SK-N-SH (cell line): ENCODE results near the gene FMNL2. TPM values are rescaled to one million over a fixed set of nuclear protein-coding genes. Genes with fewer than 3 reads are reported as not detected.

ENCODE experiments used
- CTCF ChIA-PET: fragments of 300-600, 350-600 bp; formaldehyde crosslinking; extraction: SDS; loops from one replicate; lab custom pipeline; 2021; lab: Yijun Ruan, JAX
- POLR2A ChIA-PET: fragments of 350-600 bp; sonication (Branson Sonifier 250); formaldehyde crosslinking; extraction: SDS; loops from one replicate; lab custom pipeline; 2020; ENCODE audit warnings: antibody characterized with exemption, inconsistent platforms; lab: Yijun Ruan, JAX
- DNase-seq: peaks from one replicate; pipeline ENCODE4 v3.0.0; 2012
- H2AFZ ChIP-seq: fragments of 200-600 bp; sonication (generic); 2 replicates; pipeline ENCODE4 v1.8.1; 2016; ENCODE audit warnings: antibody characterized with exemption, mild to moderate bottlenecking, low read depth
- H3F3A ChIP-seq: fragments of 200-600 bp; sonication (generic); replicated peaks from 2 replicates; pipeline ENCODE3; 2016; ENCODE audit warnings: antibody characterized with exemption, mild to moderate bottlenecking; ENCODE audit not compliant: insufficient read depth
- H3K27ac ChIP-seq, 2 experiments: fragments of 200-500 bp in 1 of 2; fragments of 200-600 bp in 1 of 2; sonication (Bioruptor generic) in 1 of 2; sonication (generic), shearing (Covaris generic) in 1 of 2; 2 replicates each; pipeline versions ENCODE4 v1.5.1 to v1.6.1; 2014 to 2016; ENCODE audit warnings: low read depth in 2 of 2, inconsistent platforms in 1 of 2, low read length in 1 of 2, mild to moderate bottlenecking in 1 of 2, mixed read lengths in 1 of 2
- H3K27me3 ChIP-seq: fragments of 200-600 bp; sonication (generic), shearing (Covaris generic); 2 replicates; pipeline ENCODE4 v1.6.1; 2016; ENCODE audit warnings: mixed run types; ENCODE audit not compliant: insufficient read depth
- H3K36me3 ChIP-seq, 2 experiments: fragments of 200-500 bp in 1 of 2; fragments of 200-600 bp in 1 of 2; sonication (Bioruptor generic) in 1 of 2; sonication (generic) in 1 of 2; replicated peaks in 1 of 2; 2 replicates each; pipeline versions ENCODE3 to v1.5.1; 2014 to 2016; ENCODE audit warnings: low read length in 1 of 2, mild to moderate bottlenecking in 1 of 2; ENCODE audit not compliant: insufficient read depth in 2 of 2, control insufficient read depth in 1 of 2
- H3K4me1 ChIP-seq, 2 experiments: fragments of 200-500 bp in 1 of 2; fragments of 200-600 bp in 1 of 2; sonication (Bioruptor generic) in 1 of 2; sonication (generic), shearing (Covaris generic) in 1 of 2; 2 replicates each; pipeline versions ENCODE4 v1.5.1 to v1.6.1; 2014 to 2016; ENCODE audit warnings: low read depth in 1 of 2, low read length in 1 of 2, mixed run types in 1 of 2; ENCODE audit not compliant: insufficient read depth in 2 of 2, control insufficient read depth in 1 of 2
- H3K4me2 ChIP-seq: fragments of 200-600 bp; sonication (generic), shearing (Covaris generic); 2 replicates; pipeline ENCODE4 v1.6.1; 2017; ENCODE audit warnings: mixed run types
- H3K4me3 ChIP-seq, 2 experiments: fragments of 200-500 bp in 1 of 2; fragments of 200-600 bp in 1 of 2; sonication (Bioruptor generic) in 1 of 2; sonication (generic), shearing (Covaris generic) in 1 of 2; 2 replicates each; pipeline versions ENCODE4 v1.5.1 to v1.8.1; 2014 to 2016; ENCODE audit warnings: low read depth in 2 of 2, inconsistent platforms in 1 of 2, low read length in 1 of 2, mild to moderate bottlenecking in 1 of 2, mixed read lengths in 1 of 2, moderate library complexity in 1 of 2
- H3K79me2 ChIP-seq: fragments of 200-600 bp; sonication (generic); 2 replicates; pipeline ENCODE4 v1.8.1; 2017; ENCODE audit warnings: mild to moderate bottlenecking; ENCODE audit not compliant: insufficient read depth
- H3K9ac ChIP-seq: fragments of 200-600 bp; sonication (generic); 2 replicates; pipeline ENCODE4 v1.6.1; 2017; ENCODE audit warnings: mixed run types
- H3K9me2 ChIP-seq: fragments of 200-600 bp; sonication (generic); 2 replicates; pipeline ENCODE4 v1.6.1; 2017; ENCODE audit warnings: mixed run types
- H3K9me3 ChIP-seq: fragments of 200-600 bp; sonication (generic); 2 replicates; pipeline ENCODE4 v1.6.1; 2017; ENCODE audit warnings: mixed run types, mild to moderate bottlenecking, moderate library complexity
- H4K20me1 ChIP-seq: fragments of 200-600 bp; sonication (generic); 2 replicates; pipeline ENCODE4 v1.6.1; 2017; ENCODE audit warnings: mild to moderate bottlenecking, mixed run types; ENCODE audit not compliant: insufficient read depth
- EZH2phosphoT487 ChIP-seq: fragments of 200-600 bp; sonication (generic); IDR thresholded peaks from 2 replicates; pipeline ENCODE4 v1.6.1; 2017; ENCODE audit warnings: low read depth, mixed run types, mild to moderate bottlenecking, antibody characterized with exemption, moderate library complexity, borderline replicate concordance
- GATA2 ChIP-seq: sonication (generic); formaldehyde crosslinking; IDR thresholded peaks from 2 replicates; pipeline ENCODE4 v1.5.0; 2020; ENCODE audit warnings: mild to moderate bottlenecking, missing genetic modification reagents
- JUND ChIP-seq: IDR thresholded peaks from 2 replicates; pipeline ENCODE4 v1.4.0; 2012
- MEF2A ChIP-seq: IDR thresholded peaks from 2 replicates; pipeline ENCODE4 v1.4.0; 2012; ENCODE audit warnings: low read depth, borderline replicate concordance
- NFIC ChIP-seq: IDR thresholded peaks from 2 replicates; pipeline ENCODE4 v1.4.0; 2012; ENCODE audit warnings: borderline replicate concordance
- RFX5 ChIP-seq: IDR thresholded peaks from 2 replicates; pipeline ENCODE4 v1.6.1; 2012; ENCODE audit warnings: mild to moderate bottlenecking, improper control_type of control experiment, low read length
- RXRA ChIP-seq: IDR thresholded peaks from 2 replicates; pipeline ENCODE4 v1.4.0; 2012; ENCODE audit warnings: low read depth, mild to moderate bottlenecking, borderline replicate concordance
- SMC3 ChIP-seq: IDR thresholded peaks from 2 replicates; pipeline ENCODE4 v1.6.1; 2012; ENCODE audit warnings: low read depth, low read length, improper control_type of control experiment
- TAF1 ChIP-seq: IDR thresholded peaks from 2 replicates; pipeline ENCODE4 v1.6.1; 2012; ENCODE audit warnings: low read depth, mild to moderate bottlenecking, low read length, moderate library complexity, borderline replicate concordance
- YY1 ChIP-seq: IDR thresholded peaks from 2 replicates; pipeline ENCODE4 v1.4.0; 2012; ENCODE audit warnings: low read depth, mild to moderate bottlenecking
- WGBS: methylation state at CpG from one replicate; pipeline ENCODE4 v1.1.6; 2017; ENCODE audit warnings: low lambda C conversion rate; 5-methylcytosine and 5-hydroxymethylcytosine counted together
- polyA plus RNA-seq, 3 experiments: library from polyadenylated mRNA; depleted of rRNA; stranded (reverse); fragments of >200 nt; gene quantifications; 2 replicates each; pipeline ENCODE4 v1.2.3, GENCODE V29; 2012
- TF ChIP-seq, protein P1 (sequence below): fragments of 150-350 bp; IDR thresholded peaks from 2 replicates; pipeline ENCODE4 v1.6.1; 2017; ENCODE audit warnings: antibody characterized with exemption, low read length, low read depth, borderline replicate concordance
- TF ChIP-seq, protein P2 (sequence below): IDR thresholded peaks from 2 replicates; pipeline ENCODE4 v1.4.0; 2012; ENCODE audit warnings: low read depth
- TF ChIP-seq, protein P3 (sequence below): fragments of 200-600 bp; sonication (generic); IDR thresholded peaks from 2 replicates; pipeline ENCODE4 v1.6.1; 2017; ENCODE audit warnings: antibody characterized with exemption, mild to moderate bottlenecking, moderate library complexity
- TF ChIP-seq, protein P4 (sequence below): IDR thresholded peaks from 2 replicates; pipeline ENCODE4; 2012

Gene FMNL2
- polyA plus RNA-seq, 1 of the 3 experiments (the other 2 are of a cell fraction), result 14.5 TPM

DNA sequence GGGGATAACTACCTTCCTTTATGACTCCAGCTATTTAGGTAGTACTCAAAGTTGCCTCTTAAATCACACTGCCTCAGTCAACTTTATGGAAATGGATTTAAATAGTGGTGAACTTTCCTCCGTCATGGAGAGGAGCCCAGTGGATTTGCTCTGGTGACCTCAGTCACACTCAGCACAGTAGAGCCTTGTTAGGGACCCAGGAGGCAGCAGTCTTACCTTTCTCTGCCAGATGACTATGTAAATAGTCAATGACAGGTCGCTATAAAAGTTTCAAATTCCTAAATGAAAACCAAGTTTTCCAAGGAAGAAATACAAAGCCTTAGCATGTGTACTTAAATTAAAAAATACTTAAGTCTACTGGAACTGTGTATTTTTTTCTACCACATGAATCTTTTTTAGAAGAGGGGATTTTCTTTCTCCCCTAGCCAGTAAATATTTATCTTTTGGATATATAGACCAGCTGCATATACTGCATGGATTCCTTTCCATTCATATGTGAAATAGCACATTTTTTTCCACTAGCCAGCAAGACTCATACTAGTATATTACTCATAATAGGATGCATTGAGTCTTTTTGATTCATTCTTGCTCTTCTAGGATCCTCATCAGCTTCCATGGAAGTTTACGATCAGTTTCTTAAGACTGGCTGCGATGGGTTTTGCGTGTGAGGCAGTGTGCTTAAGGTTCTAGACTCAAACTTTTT is 147.1 kb downstream of the FMNL2 start:
- Histone ChIP-seq H3K27ac (no peak overlapping the region), H4K20me1 (0 out of 2 replicates have a peak, but pooled peaks cover 5% of the 10 kb centered on the region), H3K9ac (no peak overlapping the region), H3K36me3 (no peaks in the 10 kb centered on the region), H3F3A (no peaks in the 10 kb centered on the region), H3K27me3 (no peaks in the 10 kb centered on the region), H2AFZ (no peak overlapping the region), H3K79me2 (peaks cover 10% of the 10 kb centered on the region; the same call in 1 of the 2 replicates), H3K9me3 (no peaks in the 10 kb centered on the region), H3K9me2 (no peaks in the 10 kb centered on the region), H3K4me3 (no peak overlapping the region), H3K4me2 (no peak overlapping the region), H3K4me1 (peaks cover 0 to 10% of the 10 kb centered on the region in 2 experiments; a peak in 2 of 4 replicates)
- TF ChIP-seq, protein P1, sequence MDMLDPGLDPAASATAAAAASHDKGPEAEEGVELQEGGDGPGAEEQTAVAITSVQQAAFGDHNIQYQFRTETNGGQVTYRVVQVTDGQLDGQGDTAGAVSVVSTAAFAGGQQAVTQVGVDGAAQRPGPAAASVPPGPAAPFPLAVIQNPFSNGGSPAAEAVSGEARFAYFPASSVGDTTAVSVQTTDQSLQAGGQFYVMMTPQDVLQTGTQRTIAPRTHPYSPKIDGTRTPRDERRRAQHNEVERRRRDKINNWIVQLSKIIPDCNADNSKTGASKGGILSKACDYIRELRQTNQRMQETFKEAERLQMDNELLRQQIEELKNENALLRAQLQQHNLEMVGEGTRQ, result no peak
- no peak for TF ChIP-seq MEF2A
- no peak for TF ChIP-seq JUND
- TF ChIP-seq, protein P2, sequence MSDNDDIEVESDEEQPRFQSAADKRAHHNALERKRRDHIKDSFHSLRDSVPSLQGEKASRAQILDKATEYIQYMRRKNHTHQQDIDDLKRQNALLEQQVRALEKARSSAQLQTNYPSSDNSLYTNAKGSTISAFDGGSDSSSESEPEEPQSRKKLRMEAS, result no peak
- TF ChIP-seq, protein P3, sequence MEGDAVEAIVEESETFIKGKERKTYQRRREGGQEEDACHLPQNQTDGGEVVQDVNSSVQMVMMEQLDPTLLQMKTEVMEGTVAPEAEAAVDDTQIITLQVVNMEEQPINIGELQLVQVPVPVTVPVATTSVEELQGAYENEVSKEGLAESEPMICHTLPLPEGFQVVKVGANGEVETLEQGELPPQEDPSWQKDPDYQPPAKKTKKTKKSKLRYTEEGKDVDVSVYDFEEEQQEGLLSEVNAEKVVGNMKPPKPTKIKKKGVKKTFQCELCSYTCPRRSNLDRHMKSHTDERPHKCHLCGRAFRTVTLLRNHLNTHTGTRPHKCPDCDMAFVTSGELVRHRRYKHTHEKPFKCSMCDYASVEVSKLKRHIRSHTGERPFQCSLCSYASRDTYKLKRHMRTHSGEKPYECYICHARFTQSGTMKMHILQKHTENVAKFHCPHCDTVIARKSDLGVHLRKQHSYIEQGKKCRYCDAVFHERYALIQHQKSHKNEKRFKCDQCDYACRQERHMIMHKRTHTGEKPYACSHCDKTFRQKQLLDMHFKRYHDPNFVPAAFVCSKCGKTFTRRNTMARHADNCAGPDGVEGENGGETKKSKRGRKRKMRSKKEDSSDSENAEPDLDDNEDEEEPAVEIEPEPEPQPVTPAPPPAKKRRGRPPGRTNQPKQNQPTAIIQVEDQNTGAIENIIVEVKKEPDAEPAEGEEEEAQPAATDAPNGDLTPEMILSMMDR, result no peak
- no peak for TF ChIP-seq TAF1
- no peak for TF ChIP-seq EZH2phosphoT487
- no peak for TF ChIP-seq SMC3
- WGBS, result 95% methylated on average over 5 of the region's 5 CpGs
- CTCF ChIA-PET, result interaction anchor here (0.8 to 2.3 kb wide), 2 partner anchors 10 to 19 kb away, joined by 3 to 5 read pairs; no protein-coding TSS in a partner anchor
- POLR2A ChIA-PET, result no interaction called here
- DNase-seq, result no peak

DNA sequence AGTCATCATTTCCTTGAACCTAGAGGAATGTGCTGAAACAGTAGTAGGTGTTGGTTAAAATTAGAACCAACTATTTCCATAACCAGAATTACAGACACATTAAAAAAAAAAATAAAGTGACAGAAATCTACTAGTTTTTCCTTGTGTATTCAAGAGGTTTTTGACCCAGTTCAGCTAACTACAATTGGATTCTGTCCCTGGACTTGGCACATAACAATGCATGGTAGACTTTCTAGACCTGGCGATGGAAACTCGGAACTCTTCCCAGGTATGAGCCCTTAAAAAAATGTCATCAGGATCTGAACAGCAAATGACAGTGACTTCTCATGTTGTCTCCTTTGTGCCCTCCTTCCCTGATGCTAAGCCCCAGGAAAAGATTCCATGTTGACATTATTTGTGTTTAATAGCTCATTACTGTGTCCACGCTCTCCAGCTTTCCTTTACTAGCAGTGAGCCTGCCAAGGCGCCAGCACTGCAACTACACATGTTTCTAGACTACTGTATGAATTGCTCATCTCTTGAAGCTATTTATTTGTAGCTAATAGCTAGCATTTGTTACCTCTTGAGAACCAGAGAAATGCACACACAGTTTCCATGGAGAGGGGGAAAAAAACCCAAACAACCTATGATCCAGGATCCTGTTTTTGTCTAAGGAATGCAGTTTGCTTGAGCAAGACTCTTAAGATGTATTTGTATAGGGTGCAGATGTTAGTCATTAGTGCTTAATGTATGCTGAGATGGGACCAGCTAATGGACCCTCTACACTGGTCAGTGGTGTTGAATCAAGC is 148.5 kb downstream of the FMNL2 start:
- CTCF ChIA-PET, result interaction anchor here (1.5 to 2.3 kb wide), 2 partner anchors 11 to 72 kb away, joined by 3 to 5 read pairs; no protein-coding TSS in a partner anchor
- TF ChIP-seq MEF2A, result no peak
- TF ChIP-seq, protein P3, result no peak
- no peak for TF ChIP-seq RXRA
- TF ChIP-seq YY1, result no peak
- TF ChIP-seq, protein P4, sequence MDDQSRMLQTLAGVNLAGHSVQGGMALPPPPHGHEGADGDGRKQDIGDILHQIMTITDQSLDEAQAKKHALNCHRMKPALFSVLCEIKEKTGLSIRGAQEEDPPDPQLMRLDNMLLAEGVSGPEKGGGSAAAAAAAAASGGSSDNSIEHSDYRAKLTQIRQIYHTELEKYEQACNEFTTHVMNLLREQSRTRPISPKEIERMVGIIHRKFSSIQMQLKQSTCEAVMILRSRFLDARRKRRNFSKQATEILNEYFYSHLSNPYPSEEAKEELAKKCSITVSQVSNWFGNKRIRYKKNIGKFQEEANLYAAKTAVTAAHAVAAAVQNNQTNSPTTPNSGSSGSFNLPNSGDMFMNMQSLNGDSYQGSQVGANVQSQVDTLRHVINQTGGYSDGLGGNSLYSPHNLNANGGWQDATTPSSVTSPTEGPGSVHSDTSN, result no peak
- TF ChIP-seq, protein P1, result no peak
- TF ChIP-seq GATA2, result no peak
- no peak for TF ChIP-seq EZH2phosphoT487
- no peak for TF ChIP-seq RFX5
- TF ChIP-seq NFIC, result no peak

More for the DNA sequence above, 148.5 kb downstream of the FMNL2 start:
- Histone ChIP-seq H3K9me3 (no peaks in the 10 kb centered on the region), H3K4me1 (peaks cover 0 to 11% of the 10 kb centered on the region in 2 experiments; a peak in 2 of 4 replicates), H3K27me3 (no peaks in the 10 kb centered on the region), H3K4me2 (no peak overlapping the region), H3K9me2 (no peaks in the 10 kb centered on the region), H2AFZ (no peak overlapping the region), H4K20me1 (0 out of 2 replicates have a peak, but pooled peaks cover 5% of the 10 kb centered on the region), H3K9ac (no peak overlapping the region), H3K79me2 (peaks cover 7% of the 10 kb centered on the region; the same call in 1 of the 2 replicates), H3K4me3 (no peak overlapping the region), H3K27ac (no peak overlapping the region), H3F3A (no peaks in the 10 kb centered on the region), H3K36me3 (no peaks in the 10 kb centered on the region)
- no peak for DNase-seq
- 98% methylated on average over 4 of the region's 4 CpGs for WGBS
- POLR2A ChIA-PET, result no interaction called here
